Esophagus muscularis mucosa (tissue), 4 donors: ENCODE measurements around the gene NTRK2.

Experiments
- EP300 ChIP-seq: sonication (generic); formaldehyde crosslinking; IDR thresholded peaks from one replicate; pipeline ENCODE4 v1.6.1; 2017; ENCODE audit warnings: antibody characterized with exemption
- POLR2AphosphoS5 ChIP-seq, 2 donors: sonication (generic); formaldehyde crosslinking; IDR thresholded peaks; one replicate each; pipeline ENCODE4 v1.6.1; 2017; ENCODE audit warnings: antibody characterized with exemption in 2 of 2
- TF ChIP-seq, protein P1 (sequence below), 3 experiments: fragments of 200-600 bp in 2 of 3; fragments of 450-650 bp in 1 of 3; sonication (generic) in 2 of 3; IDR thresholded peaks; one replicate each; pipeline ENCODE4 v1.5.1; 2017 to 2019; ENCODE audit warnings: antibody characterized with exemption in 3 of 3, mild to moderate bottlenecking in 2 of 3, moderate library complexity in 1 of 3

GRCh38 chr9:84819491-84819991, 150.0 kb downstream of the NTRK2 start:
- TF ChIP-seq, protein P1, sequence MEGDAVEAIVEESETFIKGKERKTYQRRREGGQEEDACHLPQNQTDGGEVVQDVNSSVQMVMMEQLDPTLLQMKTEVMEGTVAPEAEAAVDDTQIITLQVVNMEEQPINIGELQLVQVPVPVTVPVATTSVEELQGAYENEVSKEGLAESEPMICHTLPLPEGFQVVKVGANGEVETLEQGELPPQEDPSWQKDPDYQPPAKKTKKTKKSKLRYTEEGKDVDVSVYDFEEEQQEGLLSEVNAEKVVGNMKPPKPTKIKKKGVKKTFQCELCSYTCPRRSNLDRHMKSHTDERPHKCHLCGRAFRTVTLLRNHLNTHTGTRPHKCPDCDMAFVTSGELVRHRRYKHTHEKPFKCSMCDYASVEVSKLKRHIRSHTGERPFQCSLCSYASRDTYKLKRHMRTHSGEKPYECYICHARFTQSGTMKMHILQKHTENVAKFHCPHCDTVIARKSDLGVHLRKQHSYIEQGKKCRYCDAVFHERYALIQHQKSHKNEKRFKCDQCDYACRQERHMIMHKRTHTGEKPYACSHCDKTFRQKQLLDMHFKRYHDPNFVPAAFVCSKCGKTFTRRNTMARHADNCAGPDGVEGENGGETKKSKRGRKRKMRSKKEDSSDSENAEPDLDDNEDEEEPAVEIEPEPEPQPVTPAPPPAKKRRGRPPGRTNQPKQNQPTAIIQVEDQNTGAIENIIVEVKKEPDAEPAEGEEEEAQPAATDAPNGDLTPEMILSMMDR (IDR thresholded peaks at IDR 0.05), result no peak
- TF ChIP-seq EP300 (no peak), POLR2AphosphoS5 (IDR thresholded peaks at IDR 0.05) (no peak)
